A549 (cell line): Measurements from ENCODE around the gene UBL7. TPM values are rescaled to one million over a fixed set of nuclear protein-coding genes. Genes with fewer than 3 reads are reported as not detected.

Experiments used
- ATAC-seq, 2 experiments: fragments of 200-7000 bp in 1 of 2; fragments of >200 bp in 1 of 2; cut with Nextera tagmentation in 1 of 2; cut with Tn5 transposase in 1 of 2; 3 replicates each; pipeline versions ENCODE4 v1.8.0 to v1.9.1; 2018 to 2020; ENCODE audit warnings: mild to moderate bottlenecking in 1 of 2, moderate library complexity in 1 of 2
- CTCF ChIA-PET: fragments of 300-600 bp; sonication (Branson Sonifier 250); formaldehyde crosslinking; extraction: SDS; loops from one replicate; lab custom pipeline; 2021; ENCODE audit warnings: antibody characterized with exemption, inconsistent platforms; lab: Yijun Ruan, JAX
- POLR2A ChIA-PET: fragments of 350-600 bp; formaldehyde crosslinking; extraction: SDS; loops from one replicate; lab custom pipeline; 2021; ENCODE audit warnings: antibody characterized with exemption, inconsistent platforms; lab: Yijun Ruan, JAX
- DNase-seq, 2 experiments: peaks; one replicate each; pipeline versions ENCODE4 v3.0.0 to v3.0.0-alpha.2; 2011 to 2016; ENCODE audit warnings: low read depth in 1 of 2, low spot score in 1 of 2
- FAIRE-seq: peaks from 2 replicates; lab custom pipeline; 2011; peaks lifted over from hg19 to GRCh38; lab: Jason Lieb, UNC
- H3K27ac ChIP-seq, 2 experiments: fragments of >200 bp; sonication (Bioruptor Twin); formaldehyde crosslinking; 3 replicates each; pipeline ENCODE4 v1.5.1; 2016 to 2017
- H3K4me1 ChIP-seq: fragments of >200 bp; sonication (Bioruptor Twin); formaldehyde crosslinking; 3 replicates; pipeline ENCODE4 v1.6.1; 2016
- H3K4me2 ChIP-seq: fragments of >200 bp; sonication (Bioruptor Twin); formaldehyde crosslinking; 3 replicates; pipeline ENCODE4 v1.6.1; 2016
- H3K4me3 ChIP-seq: fragments of >200 bp; sonication (Bioruptor Twin); formaldehyde crosslinking; 3 replicates; pipeline ENCODE4 v1.5.1; 2016
- H3K9me3 ChIP-seq: fragments of >200 bp; sonication (Bioruptor Twin); formaldehyde crosslinking; 3 replicates; pipeline ENCODE4 v1.6.1; 2016
- BCL3 ChIP-seq: fragments of >200 bp; sonication (Bioruptor Twin); formaldehyde crosslinking; IDR thresholded peaks from 3 replicates; pipeline ENCODE4 v1.6.1; 2016
- CBX2 ChIP-seq: fragments of 200-600 bp; sonication (generic); IDR thresholded peaks from 2 replicates; pipeline ENCODE4 v1.6.1; 2016; ENCODE audit warnings: low read depth, mild to moderate bottlenecking, borderline replicate concordance
- CHD4 ChIP-seq: fragments of 200-600 bp; sonication (generic); IDR thresholded peaks from 2 replicates; pipeline ENCODE4 v1.6.1; 2016; ENCODE audit warnings: antibody characterized with exemption, mild to moderate bottlenecking, borderline replicate concordance
- ELK1 ChIP-seq: fragments of 150-350 bp; IDR thresholded peaks from 2 replicates; pipeline ENCODE4 v1.6.1; 2014; ENCODE audit warnings: low read depth, mild to moderate bottlenecking, low read length
- GATA3 ChIP-seq: IDR thresholded peaks from 2 replicates; pipeline ENCODE4 v1.6.1; 2012; ENCODE audit warnings: borderline replicate concordance
- HDAC2 ChIP-seq: fragments of 200-600 bp; sonication (generic); IDR thresholded peaks from 2 replicates; pipeline ENCODE4 v1.6.1; 2016
- HEYL ChIP-seq: fragments of 250-450 bp; sonication (Bioruptor Pico); IDR thresholded peaks from 2 replicates; pipeline ENCODE4 v1.8.0; 2021; ENCODE audit warnings: mild to moderate bottlenecking, moderate library complexity
- HOXB5 ChIP-seq: fragments of 250-450 bp; sonication (Bioruptor Pico); IDR thresholded peaks from 2 replicates; pipeline ENCODE4 v1.5.0; 2020; ENCODE audit warnings: mild to moderate bottlenecking, moderate library complexity
- JUNB ChIP-seq: fragments of >200 bp; sonication (Bioruptor Twin); formaldehyde crosslinking; IDR thresholded peaks from 2 replicates; pipeline ENCODE4 v1.6.1; 2016
- KDM1A ChIP-seq: fragments of 200-600 bp; sonication (generic); IDR thresholded peaks from 2 replicates; pipeline ENCODE4 v1.6.1; 2016; ENCODE audit warnings: low read depth, mild to moderate bottlenecking
- KDM5A ChIP-seq: fragments of 200-600 bp; sonication (generic); IDR thresholded peaks from 2 replicates; pipeline ENCODE4 v1.6.1; 2016; ENCODE audit warnings: antibody characterized with exemption, mild to moderate bottlenecking
- MAFK ChIP-seq: fragments of 450-650 bp; IDR thresholded peaks from 2 replicates; pipeline ENCODE4 v1.6.1; 2014; ENCODE audit not compliant: partially characterized antibody
- MAX ChIP-seq: IDR thresholded peaks from 2 replicates; pipeline ENCODE4 v1.6.1; 2012
- NR3C1 ChIP-seq: fragments of >200 bp; sonication (Bioruptor Twin); formaldehyde crosslinking; IDR thresholded peaks from 3 replicates; pipeline ENCODE4 v1.6.1; 2017
- REST ChIP-seq: fragments of 200-600 bp; sonication (generic); IDR thresholded peaks from 2 replicates; pipeline ENCODE4 v1.6.1; 2016; ENCODE audit warnings: antibody characterized with exemption, mild to moderate bottlenecking, moderate library complexity
- SMC3 ChIP-seq: fragments of >200 bp; sonication (Bioruptor Twin); formaldehyde crosslinking; IDR thresholded peaks from 3 replicates; pipeline ENCODE4 v1.6.1; 2018; ENCODE audit warnings: inconsistent platforms
- SREBF2 ChIP-seq: fragments of 450-650 bp; IDR thresholded peaks from 2 replicates; pipeline ENCODE4 v1.6.1; 2014; ENCODE audit warnings: mild to moderate bottlenecking, moderate library complexity
- TFCP2L1 ChIP-seq: fragments of 250-450 bp; sonication (Bioruptor Pico); IDR thresholded peaks from 2 replicates; pipeline ENCODE4 v1.5.0; 2021; ENCODE audit warnings: mild to moderate bottlenecking
- WGBS: methylation state at CpG from one replicate; pipeline ENCODE4 v1.1.6; 2017; ENCODE audit errors: missing lambda C conversion rate; 5-methylcytosine and 5-hydroxymethylcytosine counted together
- polyA plus RNA-seq, 4 experiments: library from polyadenylated mRNA; depleted of rRNA in 3 of 4; stranded (reverse); fragments of >200 nt; fragmentation: RNase III in 1 of 4; extraction: RNeasy Plus Mini Kit Qiagen cat#74134 plus additional on column Dnase treatment in 1 of 4; gene quantifications; 2 replicates in 3 of 4; 3 replicates in 1 of 4; pipeline ENCODE4 v1.2.3, GENCODE V29; 2011 to 2017

UBL7 gene
- polyA plus RNA-seq, 2 of the 4 experiments (the other 2 are of a cell fraction) = 32.6 to 48.5 TPM

GRCh38 chr15:74500401-74500800 is 39.4 kb upstream of the UBL7 start (continued):
- no peak for TF ChIP-seq ELK1
- TF ChIP-seq MAX = no peak

GRCh38 chr15:74499366-74499765 is 38.4 kb upstream of the UBL7 start:
- H3K4me1 ChIP-seq = no peaks in the 10 kb centered on the region
- no peak for ATAC-seq
- no peak overlapping the region for H3K4me2 ChIP-seq
- WGBS = 84% methylated on average over 2 of the region's 2 CpGs
- CTCF ChIA-PET = interaction anchor here (1.0 to 1.4 kb wide), 3 partner anchors 9 to 125 kb away, joined by 3 to 4 read pairs (median 4); no protein-coding TSS in a partner anchor
- no peaks in the 10 kb centered on the region for H3K9me3 ChIP-seq
- FAIRE-seq = no peak
- DNase-seq = no peak
- H3K4me3 ChIP-seq = no peak overlapping the region
- H3K27ac ChIP-seq = no peak overlapping the region
- no peak for TF ChIP-seq TFCP2L1
- TF ChIP-seq KDM5A = no peak
- no peak for TF ChIP-seq CHD4
- no peak for TF ChIP-seq HOXB5 (CRISPR knock-in tag)
- TF ChIP-seq HDAC2 = no peak
- POLR2A ChIA-PET = no interaction called here

GRCh38 chr15:74497584-74497983 is 36.6 kb upstream of the UBL7 start:
- 91% methylated on average over 2 of the region's 2 CpGs for WGBS
- TF ChIP-seq SMC3 = no peak
- no peak for TF ChIP-seq JUNB
- no peak for TF ChIP-seq GATA3
- TF ChIP-seq HEYL (CRISPR knock-in tag) = no peak
- no peak for TF ChIP-seq REST
- TF ChIP-seq SREBF2 = no peak
- no peak for TF ChIP-seq CHD4
- no peak for TF ChIP-seq CBX2
- no peak for TF ChIP-seq BCL3
- TF ChIP-seq NR3C1 = no peak
- no peak for TF ChIP-seq MAFK
- no peak for TF ChIP-seq KDM1A
- no peak for TF ChIP-seq MAX
- Histone ChIP-seq H3K9me3 (no peaks in the 10 kb centered on the region), H3K4me2 (no peak overlapping the region), H3K4me1 (no peaks in the 10 kb centered on the region), H3K27ac (no peak overlapping the region), H3K4me3 (no peak overlapping the region)
- ATAC-seq (no peak), FAIRE-seq (no peak), DNase-seq (no peak)
- ChIA-PET CTCF (no interaction called here), POLR2A (no interaction called here)
